Measurements from ENCODE around the gene HCCS. TPM values are rescaled to one million over a fixed set of nuclear protein-coding genes. Genes with fewer than 3 reads are reported as not detected.

The HCCS gene
- total RNA-seq (2014; rRNA removed; shearing (Covaris generic)): 58.9 and 63.2 TPM in 2 replicates

DNA sequence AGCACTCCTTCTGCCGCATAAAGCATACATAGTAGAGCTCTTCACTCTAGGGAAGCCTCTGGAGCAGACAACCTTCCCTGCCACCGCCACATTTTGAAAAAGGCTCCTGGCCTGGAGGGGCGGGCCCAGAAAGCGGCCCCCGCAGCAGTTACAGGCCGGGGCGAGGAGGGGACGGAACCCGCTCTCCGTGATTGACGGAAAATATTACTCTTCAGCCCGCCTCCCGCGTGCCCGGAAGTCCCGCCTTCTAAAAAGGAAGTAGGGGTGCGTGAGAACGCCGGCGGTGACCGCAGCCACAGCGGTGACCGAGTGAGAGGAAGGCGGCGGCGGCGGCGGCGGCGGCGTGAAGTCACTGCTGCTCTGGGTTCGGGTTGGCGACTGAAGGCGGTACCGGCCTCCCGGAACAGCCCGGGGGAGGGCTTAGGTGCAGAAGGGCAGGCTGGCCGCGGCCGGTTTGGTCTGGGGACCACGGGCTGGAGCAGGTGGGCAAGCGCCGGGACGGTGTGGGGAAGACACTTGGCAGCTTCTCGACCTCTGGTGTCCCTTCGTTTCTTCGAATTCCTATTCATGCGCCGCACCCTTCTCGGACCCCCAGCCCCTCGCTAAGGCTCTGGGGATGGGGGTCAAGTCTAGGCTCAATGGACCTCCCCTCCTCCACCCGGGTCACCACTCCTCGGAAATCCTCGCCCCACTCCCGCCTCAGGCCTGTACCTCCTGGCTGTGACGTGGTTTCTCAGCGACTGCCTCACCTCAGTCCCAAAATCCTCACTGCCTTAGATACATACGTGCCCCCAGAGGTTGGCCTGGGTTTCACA is at the start of gene HCCS:
Gene HCCS, plus strand, starts transcription at position 296 of the 815 bp plus-strand sequence. CDS start 729 bp downstream, outside the sequence.
- Histone ChIP-seq H3K4me3 (peak within 1 kb of the TSS; percentile 89), H3K27me3 (no peaks in the 10 kb centered on the region), H3K27ac (peak within 1 kb of the TSS; percentile 79), H3K4me1 (peaks cover 25% of the 10 kb centered on the region), H3K36me3 (peaks cover 32% of the 10 kb centered on the region), H3K9me3 (replicated peaks) (no peaks in the 10 kb centered on the region)
- peak; percentile 93 to 94 for DNase-seq

DNA sequence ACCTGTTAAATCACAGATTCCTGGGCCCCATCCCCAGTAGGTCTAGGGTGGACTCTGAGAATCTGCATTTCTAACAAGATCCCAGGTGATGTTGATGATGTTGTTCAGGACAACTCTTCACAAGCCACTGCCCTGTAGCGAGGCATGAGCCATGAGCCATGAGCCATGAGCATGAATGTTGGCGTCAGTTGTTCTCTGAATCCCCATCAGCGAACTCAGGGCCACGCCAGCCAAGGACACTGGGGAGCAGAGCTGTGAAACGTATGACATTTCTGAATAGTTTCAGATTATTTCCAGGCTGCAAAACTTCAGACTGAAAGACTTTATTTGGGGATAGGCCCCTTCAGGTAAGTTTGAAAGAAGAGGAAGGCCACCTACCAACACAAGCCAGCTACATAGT is 46.9 kb upstream of the HCCS start:
- H3K27me3 ChIP-seq: no peaks in the 10 kb centered on the region
- H3K4me3 ChIP-seq: peak overlapping the region; percentile 32
- DNase-seq: no peak
- H3K36me3 ChIP-seq: no peaks in the 10 kb centered on the region
- H3K27ac ChIP-seq: peak overlapping the region; percentile 90
- no peaks in the 10 kb centered on the region for H3K9me3 ChIP-seq (replicated peaks)
- H3K4me1 ChIP-seq: peaks cover 28% of the 10 kb centered on the region

DNA sequence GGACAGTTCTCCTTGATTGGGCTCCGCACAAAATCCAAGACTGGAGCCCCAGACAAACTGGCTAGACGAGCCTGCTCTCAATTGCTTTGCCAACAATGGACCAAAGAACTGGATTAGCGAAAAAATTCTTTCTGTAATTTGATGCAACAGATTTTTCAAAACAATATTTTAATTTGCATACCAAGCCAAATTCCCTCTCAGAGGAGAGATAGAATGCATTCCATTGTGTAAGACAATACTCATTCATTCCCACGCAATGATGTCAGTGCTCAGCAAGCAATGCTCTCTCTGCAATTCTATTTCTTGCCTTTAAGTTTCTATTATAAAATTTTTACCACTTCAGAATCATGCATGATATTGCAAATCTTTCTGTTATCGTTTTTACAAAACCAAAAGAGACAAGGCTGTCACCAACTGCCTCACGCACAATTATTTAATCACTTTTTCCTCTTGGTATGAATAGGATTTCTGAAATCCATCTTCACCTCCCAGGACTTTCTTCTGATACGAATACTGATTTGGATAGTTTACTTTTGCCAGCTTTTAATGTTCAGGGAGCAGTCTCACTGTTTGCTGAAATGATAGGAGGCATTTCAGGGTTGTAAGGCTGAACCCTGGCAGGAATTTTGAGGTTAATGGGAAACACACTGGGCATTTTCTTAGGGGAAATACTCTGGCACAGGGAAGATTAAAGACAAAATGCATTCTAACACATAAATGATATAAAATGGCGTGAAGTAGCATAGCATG is 46.1 kb upstream of the HCCS start:
- no peaks in the 10 kb centered on the region for H3K9me3 ChIP-seq (replicated peaks)
- H3K4me1 ChIP-seq: peaks cover 28% of the 10 kb centered on the region
- H3K36me3 ChIP-seq: no peaks in the 10 kb centered on the region
- H3K4me3 ChIP-seq: peak overlapping the region; percentile 32
- H3K27me3 ChIP-seq: no peaks in the 10 kb centered on the region
- peak; percentile 72 to 78 for DNase-seq
- H3K27ac ChIP-seq: peak overlapping the region; percentile 90

DNA sequence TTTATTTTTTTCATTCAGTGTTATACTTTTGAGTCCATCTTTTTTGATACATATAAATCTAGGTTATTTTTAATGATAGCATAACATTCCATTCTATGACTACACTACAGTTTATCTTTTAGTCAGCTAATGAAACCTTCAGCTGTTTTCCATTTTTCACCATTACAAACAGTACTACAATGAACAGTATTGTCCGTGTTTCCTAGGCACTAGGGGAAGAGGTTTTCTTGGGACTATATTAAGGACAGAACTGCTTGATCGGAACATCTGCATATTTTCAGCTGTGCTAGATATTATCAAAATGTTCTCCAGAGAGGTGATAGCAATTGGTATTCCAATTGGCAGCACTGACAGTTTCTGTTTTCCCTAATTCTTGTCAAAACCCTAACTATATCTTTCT is 44.3 kb upstream of the HCCS start:
- Histone ChIP-seq H3K4me1 (peaks cover 29% of the 10 kb centered on the region), H3K27ac (peak overlapping the region; percentile 90), H3K27me3 (no peaks in the 10 kb centered on the region), H3K36me3 (no peaks in the 10 kb centered on the region), H3K4me3 (no peak overlapping the region), H3K9me3 (replicated peaks) (no peaks in the 10 kb centered on the region)
- DNase-seq: no peak

DNA sequence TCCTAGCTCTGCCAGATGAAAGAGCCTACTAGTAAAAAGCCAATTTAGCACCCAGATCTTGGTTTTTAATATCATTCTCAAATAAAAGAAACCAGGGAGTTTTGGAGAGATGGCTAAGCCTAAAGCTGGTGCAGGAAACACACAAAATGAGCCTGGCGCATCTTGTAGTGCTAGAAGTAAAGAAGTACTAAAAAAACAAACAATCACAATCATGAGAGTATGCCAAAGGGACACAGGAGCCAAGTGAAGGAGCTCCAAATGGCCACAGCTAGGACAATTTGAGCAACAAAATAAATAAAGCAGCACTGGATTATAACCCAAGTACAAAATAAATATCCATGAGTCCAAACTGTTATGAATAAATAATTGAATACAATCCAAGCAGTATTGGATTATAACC is 37.8 kb upstream of the HCCS start:
- no peaks in the 10 kb centered on the region for H3K27me3 ChIP-seq
- no peaks in the 10 kb centered on the region for H3K36me3 ChIP-seq
- no peak overlapping the region for H3K4me3 ChIP-seq
- no peak for DNase-seq
- no peak overlapping the region for H3K27ac ChIP-seq
- H3K9me3 ChIP-seq (replicated peaks): no peaks in the 10 kb centered on the region
- H3K4me1 ChIP-seq: peaks cover 9% of the 10 kb centered on the region; the same call in 1 of the 2 replicates

DNA sequence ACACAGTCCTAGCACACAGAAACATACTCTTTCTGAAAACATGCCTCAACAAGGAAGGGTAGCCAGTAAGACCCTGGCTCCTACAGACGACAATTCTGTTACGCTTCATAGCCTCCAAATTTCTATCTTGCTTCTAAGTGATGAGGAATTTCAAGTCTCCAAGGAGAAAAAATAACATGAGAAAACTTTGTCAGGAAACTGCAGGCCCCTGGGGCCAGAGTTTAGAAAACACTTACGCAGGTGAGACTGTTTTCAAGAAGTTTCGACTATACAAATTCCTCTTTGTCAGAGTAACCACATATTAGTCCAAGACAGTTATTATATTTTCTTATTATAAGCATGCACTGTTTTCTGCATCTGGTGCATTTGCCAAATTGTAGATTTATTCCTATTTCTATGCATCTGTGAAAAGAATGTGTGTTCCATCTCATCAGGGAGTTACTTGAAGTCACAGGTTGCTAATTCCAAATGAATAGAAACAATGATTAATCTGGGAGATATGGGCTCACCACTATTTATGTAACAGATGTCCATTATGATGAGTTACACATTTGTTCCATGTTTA is 30.3 kb upstream of the HCCS start:
- DNase-seq: no peak
- Histone ChIP-seq H3K36me3 (no peaks in the 10 kb centered on the region), H3K4me3 (no peak overlapping the region), H3K27me3 (no peaks in the 10 kb centered on the region), H3K27ac (no peak overlapping the region), H3K4me1 (peaks cover 9% of the 10 kb centered on the region; the same call in 1 of the 2 replicates), H3K9me3 (replicated peaks) (no peaks in the 10 kb centered on the region)

DNA sequence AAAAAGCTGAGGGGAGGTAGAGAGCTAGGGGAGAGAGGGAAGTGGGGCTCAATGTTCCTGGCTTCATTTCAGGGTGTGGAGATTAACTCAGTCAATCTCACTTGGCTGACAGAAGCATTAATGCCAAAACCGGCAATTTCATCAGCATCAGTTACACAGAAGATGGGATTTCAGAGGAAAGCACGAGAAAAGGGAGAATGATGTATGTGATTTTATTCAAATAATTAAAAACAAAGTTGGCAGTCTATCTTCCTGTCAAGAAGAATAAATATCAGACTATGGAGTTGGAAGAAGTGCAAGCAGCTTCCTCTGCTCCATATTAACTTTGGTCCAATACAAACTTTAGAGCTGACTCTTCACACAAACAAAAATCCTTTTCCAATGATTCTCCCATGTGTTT is 29.6 kb upstream of the HCCS start:
- no peak for DNase-seq

DNA sequence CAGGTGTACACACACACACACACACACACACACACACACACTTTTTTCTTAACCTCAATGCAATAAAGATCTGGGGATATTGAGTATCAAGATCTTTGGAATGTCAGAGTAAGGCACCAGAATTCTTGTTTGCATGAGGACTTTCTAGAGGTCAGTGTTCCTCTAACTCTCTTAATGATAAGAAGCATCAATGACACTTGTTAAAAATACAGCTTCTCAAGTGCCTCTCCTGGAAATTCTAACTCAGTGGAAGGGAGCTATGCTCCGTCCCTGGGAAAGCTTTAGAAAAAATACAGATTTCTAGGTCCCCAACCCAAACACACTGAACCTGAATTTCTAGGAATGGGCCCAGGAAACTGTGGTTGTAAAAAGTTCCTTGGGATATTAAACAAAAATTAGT is 25.8 kb upstream of the HCCS start:
- Histone ChIP-seq H3K36me3 (no peaks in the 10 kb centered on the region), H3K27ac (no peak overlapping the region), H3K4me1 (0 out of 2 replicates have a peak, but pooled peaks cover 3% of the 10 kb centered on the region), H3K9me3 (replicated peaks) (peaks cover 2% of the 10 kb centered on the region; the same call in 1 of the 2 replicates), H3K4me3 (no peak overlapping the region), H3K27me3 (no peaks in the 10 kb centered on the region)
- DNase-seq: no peak

More for the DNA sequence above, 29.6 kb upstream of the HCCS start:
- no peaks in the 10 kb centered on the region for H3K36me3 ChIP-seq
- no peak overlapping the region for H3K27ac ChIP-seq
- H3K27me3 ChIP-seq: no peaks in the 10 kb centered on the region
- no peak overlapping the region for H3K4me3 ChIP-seq
- no peaks in the 10 kb centered on the region for H3K9me3 ChIP-seq (replicated peaks)
- peaks cover 8% of the 10 kb centered on the region; the same call in 1 of the 2 replicates for H3K4me1 ChIP-seq

DNA sequence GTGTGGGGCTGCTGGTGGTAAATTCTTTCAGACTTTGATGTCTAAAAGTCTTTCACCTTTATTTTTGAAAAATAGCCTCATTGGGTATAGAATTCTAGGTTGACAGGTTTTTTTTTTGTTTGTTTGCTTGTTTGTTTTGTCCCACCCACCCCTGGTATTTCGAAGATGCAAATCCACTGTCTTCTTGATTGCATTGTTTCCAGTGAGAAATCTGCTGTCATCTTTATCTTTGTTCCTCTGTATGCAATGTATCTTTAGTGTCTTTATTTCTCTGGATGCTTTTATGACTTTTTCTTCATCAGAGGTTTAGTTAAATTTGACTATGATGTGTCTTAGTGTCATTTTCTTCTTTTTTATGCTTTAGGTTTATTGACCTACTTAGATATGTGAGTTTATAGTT is 21.3 kb upstream of the HCCS start:
- Histone ChIP-seq H3K36me3 (peaks cover 9% of the 10 kb centered on the region; the same call in 1 of the 2 replicates), H3K4me3 (no peak overlapping the region), H3K9me3 (replicated peaks) (peaks cover 2% of the 10 kb centered on the region; the same call in 1 of the 2 replicates), H3K4me1 (no peaks in the 10 kb centered on the region), H3K27me3 (no peaks in the 10 kb centered on the region), H3K27ac (no peak overlapping the region)
- DNase-seq: no peak

DNA sequence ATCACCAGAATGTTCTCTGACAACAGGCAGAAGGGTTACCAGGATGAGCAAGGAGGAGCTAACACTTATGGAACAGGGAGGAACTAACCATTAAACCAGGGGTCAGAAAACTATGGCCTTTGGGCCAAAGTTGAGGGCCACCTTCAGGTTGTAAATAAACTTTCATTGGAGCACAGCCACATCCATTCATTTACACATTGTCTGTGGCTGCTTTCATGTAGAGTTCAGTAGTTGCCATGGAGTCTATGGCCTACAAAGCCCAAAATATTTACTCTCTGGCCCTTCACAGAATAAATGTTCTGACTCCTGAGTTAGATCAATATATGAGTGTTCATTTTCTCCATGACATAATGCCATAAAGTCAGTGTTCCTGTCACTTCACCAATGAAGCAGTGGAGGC is 13.2 kb upstream of the HCCS start:
- H3K36me3 ChIP-seq: peaks cover 4% of the 10 kb centered on the region
- H3K27ac ChIP-seq: no peak overlapping the region
- H3K4me1 ChIP-seq: peaks cover 15% of the 10 kb centered on the region
- no peak for DNase-seq
- no peaks in the 10 kb centered on the region; the same call in 1 of the 2 replicates for H3K9me3 ChIP-seq (replicated peaks)
- H3K4me3 ChIP-seq: no peak overlapping the region
- no peaks in the 10 kb centered on the region for H3K27me3 ChIP-seq

DNA sequence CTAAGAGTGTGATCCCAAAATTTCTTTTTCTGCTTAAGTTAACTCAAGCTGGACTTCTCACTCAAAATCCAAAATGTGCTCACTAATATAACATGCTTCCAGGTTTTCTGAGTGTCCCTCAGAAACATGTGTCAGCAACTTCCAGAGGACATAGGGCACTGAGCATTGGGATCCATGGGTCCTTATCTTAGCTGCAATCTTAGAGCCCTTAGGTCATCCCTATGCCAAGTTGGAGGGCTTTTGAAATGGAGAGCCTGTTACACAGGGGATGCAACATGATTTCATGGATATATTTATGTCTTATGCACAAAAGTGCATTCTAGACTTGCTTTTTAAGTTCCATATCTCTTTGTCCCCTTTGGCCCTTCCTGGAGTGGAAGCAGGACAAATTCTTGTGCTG is 11.7 kb upstream of the HCCS start:
- Histone ChIP-seq H3K36me3 (peaks cover 6% of the 10 kb centered on the region), H3K4me1 (peaks cover 18% of the 10 kb centered on the region), H3K4me3 (no peak overlapping the region), H3K27me3 (no peaks in the 10 kb centered on the region), H3K9me3 (replicated peaks) (no peaks in the 10 kb centered on the region; the same call in 1 of the 2 replicates), H3K27ac (no peak overlapping the region)
- DNase-seq: no peak

DNA sequence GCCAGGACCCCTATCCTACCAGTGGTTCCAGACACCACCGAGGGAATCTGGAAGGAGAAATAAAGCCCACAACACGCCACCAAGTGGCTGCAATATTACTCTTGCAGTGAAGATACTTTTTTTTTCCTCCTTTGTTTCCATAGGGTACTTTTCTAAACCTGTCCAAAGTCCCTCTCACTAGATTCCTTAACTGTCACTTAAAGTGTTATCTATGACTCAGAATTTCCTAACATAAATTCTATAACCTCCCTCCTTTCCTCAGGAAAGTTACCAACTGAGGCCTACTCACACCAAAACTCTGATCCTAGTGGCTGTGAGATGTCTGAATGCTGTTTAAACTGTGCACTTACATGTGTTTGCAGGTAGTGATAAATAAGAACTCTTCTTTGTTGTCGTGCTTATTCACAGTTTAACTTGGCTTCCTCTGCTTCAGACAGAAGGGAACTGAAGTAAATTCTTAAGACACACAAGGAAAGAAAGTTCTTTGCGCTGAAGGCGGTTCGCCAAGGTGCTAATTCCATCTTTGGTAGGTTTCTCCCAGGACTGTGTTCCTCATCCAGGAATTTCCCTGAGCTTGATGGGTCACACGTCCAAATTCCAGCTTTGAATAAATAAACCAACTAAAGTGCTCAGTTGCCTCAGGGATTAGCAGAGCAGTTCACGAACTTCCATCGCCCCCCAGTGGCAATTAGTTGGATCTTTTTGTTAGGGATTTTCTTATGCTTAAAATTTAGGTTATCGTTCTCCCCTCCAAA is 10.7 kb upstream of the HCCS start:
- peak; percentile 67 to 84 for DNase-seq
- H3K27me3 ChIP-seq: no peaks in the 10 kb centered on the region
- no peaks in the 10 kb centered on the region; the same call in 1 of the 2 replicates for H3K9me3 ChIP-seq (replicated peaks)
- peak overlapping the region; percentile 26; the same call in 1 of the 2 replicates for H3K27ac ChIP-seq
- peaks cover 13% of the 10 kb centered on the region for H3K36me3 ChIP-seq
- H3K4me3 ChIP-seq: no peak overlapping the region
- peaks cover 18% of the 10 kb centered on the region for H3K4me1 ChIP-seq

DNA sequence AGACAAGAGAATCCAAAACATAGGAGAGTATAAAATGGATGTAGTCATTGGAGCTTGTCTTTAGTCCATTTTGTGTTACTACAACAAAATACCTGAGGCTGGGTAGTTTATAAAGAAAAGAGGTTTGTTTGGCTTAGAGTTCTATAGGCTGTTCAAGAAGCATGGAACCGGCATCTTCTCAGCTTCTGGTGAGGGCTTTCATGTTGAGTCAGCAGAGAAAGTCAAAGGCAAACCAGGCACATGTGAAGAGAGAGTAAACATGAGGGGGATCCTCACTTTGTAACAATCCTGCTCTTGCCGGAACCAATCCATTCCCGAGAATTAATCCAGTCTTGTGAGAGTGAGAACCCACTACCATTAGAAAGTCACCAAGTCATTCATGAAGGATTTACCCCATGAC is 8.1 kb upstream of the HCCS start:
- H3K27ac ChIP-seq: no peak overlapping the region
- no peak overlapping the region for H3K4me3 ChIP-seq
- no peak for DNase-seq
- peaks cover 18% of the 10 kb centered on the region for H3K4me1 ChIP-seq
- no peaks in the 10 kb centered on the region for H3K9me3 ChIP-seq (replicated peaks)
- no peaks in the 10 kb centered on the region for H3K27me3 ChIP-seq
- peaks cover 25% of the 10 kb centered on the region for H3K36me3 ChIP-seq

DNA sequence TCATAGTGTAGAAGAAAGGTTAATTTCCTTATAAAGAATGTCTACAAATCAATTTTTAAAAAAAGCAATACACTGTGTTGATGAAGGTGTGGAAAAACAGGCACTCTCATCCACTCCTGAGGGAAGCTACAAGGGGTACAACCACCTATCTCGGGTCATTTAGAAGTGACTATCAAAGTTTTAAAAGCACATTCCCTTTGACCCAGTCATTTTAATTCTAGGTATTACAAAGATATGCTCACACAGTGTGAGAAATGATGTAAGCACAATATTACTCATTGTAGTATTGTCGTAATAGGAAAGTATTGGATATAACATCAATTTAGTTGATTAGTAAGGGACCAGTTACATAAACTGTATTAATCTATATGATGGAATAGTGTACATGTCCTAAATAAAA is 7.4 kb upstream of the HCCS start:
- no peaks in the 10 kb centered on the region for H3K9me3 ChIP-seq (replicated peaks)
- no peak overlapping the region for H3K27ac ChIP-seq
- no peak for DNase-seq
- no peaks in the 10 kb centered on the region for H3K27me3 ChIP-seq
- peaks cover 23% of the 10 kb centered on the region for H3K36me3 ChIP-seq
- peaks cover 21% of the 10 kb centered on the region for H3K4me1 ChIP-seq
- no peak overlapping the region for H3K4me3 ChIP-seq

All from SJCRH30 (cell line).